Measurements from ENCODE around the gene GGT1. TPM values are rescaled to one million over a fixed set of nuclear protein-coding genes. Genes with fewer than 3 reads are reported as not detected.

The GGT1 gene
- total RNA-seq, 1 donor from 2014 or later, result 32.1 TPM

GRCh38 chr22:24564376-24565058 lies 38.5 kb upstream of the GGT1 start:
- no peak for TF ChIP-seq CTCF (conservative IDR thresholded peaks at IDR 0.05; ENCODE audit: low read depth, low read length)
- no peak for DNase-seq (ENCODE audit: low read depth)
- H3K4me3 ChIP-seq (ENCODE audit: low read depth, low read length), result no peak overlapping the region

GRCh38 chr22:24565077-24565476 lies 37.9 kb upstream of the GGT1 start:
- no peak for TF ChIP-seq CTCF (conservative IDR thresholded peaks at IDR 0.05; ENCODE audit: low read depth, low read length)
- no peak overlapping the region for H3K4me3 ChIP-seq (ENCODE audit: low read depth, low read length)
- DNase-seq (ENCODE audit: low read depth), result no peak

- DNase-seq (ENCODE audit: low read depth), result no peak
- TF ChIP-seq CTCF (conservative IDR thresholded peaks at IDR 0.05; ENCODE audit: low read depth, low read length), result no peak
- H3K4me3 ChIP-seq (ENCODE audit: low read depth, low read length), result no peak overlapping the region
Observed at GRCh38 chr22:24566899-24567511, 36.0 kb upstream of the GGT1 start.

GRCh38 chr22:24567668-24568067 lies 35.3 kb upstream of the GGT1 start:
- TF ChIP-seq CTCF (conservative IDR thresholded peaks at IDR 0.05; ENCODE audit: low read depth, low read length), result no peak
- DNase-seq (ENCODE audit: low read depth), result no peak
- H3K4me3 ChIP-seq (ENCODE audit: low read depth, low read length), result no peak overlapping the region

- no peak overlapping the region for H3K4me3 ChIP-seq (ENCODE audit: low read depth, low read length)
- no peak for TF ChIP-seq CTCF (conservative IDR thresholded peaks at IDR 0.05; ENCODE audit: low read depth, low read length)
- DNase-seq (ENCODE audit: low read depth), result no peak
Observed at GRCh38 chr22:24571266-24571665, 31.7 kb upstream of the GGT1 start.

- H3K4me3 ChIP-seq (ENCODE audit: low read depth, low read length), result no peak overlapping the region
- TF ChIP-seq CTCF (conservative IDR thresholded peaks at IDR 0.05; ENCODE audit: low read depth, low read length), result no peak
- no peak for DNase-seq (ENCODE audit: low read depth)
Observed at GRCh38 chr22:24576778-24577177, 26.2 kb upstream of the GGT1 start.

Data from epithelial cell of proximal tubule (primary cell).